OCI-LY1 (cell line): ENCODE results near the gene BARHL2.

Source experiments
- CTCF ChIP-seq: fragments of 200-600 bp; sonication (generic), shearing (Covaris generic); IDR thresholded peaks from 2 replicates; pipeline ENCODE4 v1.5.1; 2017; ENCODE audit warnings: mild to moderate bottlenecking, antibody characterized with exemption, low read length, moderate library complexity, mixed read lengths
- EZH2 ChIP-seq: fragments of 200-600 bp; sonication (generic), shearing (Covaris generic); IDR thresholded peaks from 2 replicates; pipeline ENCODE4 v1.8.0; 2017; ENCODE audit warnings: borderline replicate concordance, mixed run types, mild to moderate bottlenecking, antibody characterized with exemption, low read length, moderate library complexity, mixed read lengths

GRCh38 chr1:90708236-90708786, 8.8 kb downstream of the BARHL2 start:
- TF ChIP-seq CTCF (no peak), EZH2 (no peak)
